ENCODE results near the gene KIAA0930.

Gene KIAA0930

GRCh38 chr22:45227645-45228400 lies 12.9 kb downstream of the KIAA0930 start:
- TF ChIP-seq FOXP2 (optimal IDR thresholded peaks at IDR 0.05; ENCODE audit: borderline replicate concordance, extremely low read depth, extremely low read length, insufficient read depth) (no peak), SIN3A (IDR thresholded peaks at IDR 0.05; ENCODE audit: borderline replicate concordance, insufficient read depth, low read length) (no peak), POLR2AphosphoS5 (IDR thresholded peaks at IDR 0.05; ENCODE audit: low read depth, low read length) (no peak), REST (IDR thresholded peaks at IDR 0.05; ENCODE audit: insufficient read depth in 1 of 2, low read depth in 2 of 2, low read length in 2 of 2) (no peak), TAF1 (IDR thresholded peaks at IDR 0.05; ENCODE audit: borderline replicate concordance, insufficient read depth, low read length) (no peak)

- TF ChIP-seq REST (IDR thresholded peaks at IDR 0.05; ENCODE audit: insufficient read depth in 1 of 2, low read depth in 2 of 2, low read length in 2 of 2) (no peak), SIN3A (IDR thresholded peaks at IDR 0.05; ENCODE audit: borderline replicate concordance, insufficient read depth, low read length) (no peak), POLR2AphosphoS5 (IDR thresholded peaks at IDR 0.05; ENCODE audit: low read depth, low read length) (no peak), FOXP2 (optimal IDR thresholded peaks at IDR 0.05; ENCODE audit: borderline replicate concordance, extremely low read depth, extremely low read length, insufficient read depth) (no peak), TAF1 (IDR thresholded peaks at IDR 0.05; ENCODE audit: borderline replicate concordance, insufficient read depth, low read length) (no peak)
These were observed 14.0 kb downstream of the KIAA0930 start for GRCh38 chr22:45226503-45227186.

- TF ChIP-seq POLR2AphosphoS5 (IDR thresholded peaks at IDR 0.05; ENCODE audit: low read depth, low read length) (no peak), FOXP2 (optimal IDR thresholded peaks at IDR 0.05; ENCODE audit: borderline replicate concordance, extremely low read depth, extremely low read length, insufficient read depth) (no peak), REST (IDR thresholded peaks at IDR 0.05; ENCODE audit: insufficient read depth in 1 of 2, low read depth in 2 of 2, low read length in 2 of 2) (no peak), SIN3A (IDR thresholded peaks at IDR 0.05; ENCODE audit: borderline replicate concordance, insufficient read depth, low read length) (no peak), TAF1 (IDR thresholded peaks at IDR 0.05; ENCODE audit: borderline replicate concordance, insufficient read depth, low read length) (no peak)
These were observed 14.8 kb downstream of the KIAA0930 start for GRCh38 chr22:45225732-45226502.

GRCh38 chr22:45224988-45225731 lies 15.5 kb downstream of the KIAA0930 start:
- TF ChIP-seq TAF1 (IDR thresholded peaks at IDR 0.05; ENCODE audit: borderline replicate concordance, insufficient read depth, low read length) = no peak
- TF ChIP-seq POLR2AphosphoS5 (IDR thresholded peaks at IDR 0.05; ENCODE audit: low read depth, low read length) = no peak
- TF ChIP-seq FOXP2 (optimal IDR thresholded peaks at IDR 0.05; ENCODE audit: borderline replicate concordance, extremely low read depth, extremely low read length, insufficient read depth) = no peak
- TF ChIP-seq REST (IDR thresholded peaks at IDR 0.05; ENCODE audit: insufficient read depth in 1 of 2, low read depth in 2 of 2, low read length in 2 of 2) = no peak
- no peak for TF ChIP-seq SIN3A (IDR thresholded peaks at IDR 0.05; ENCODE audit: borderline replicate concordance, insufficient read depth, low read length)
